Stimulated activated CD8-positive, alpha-beta memory T cell treated with anti-CD3 and anti-CD28 coated beads, Interleukin-2, amount 100 ng/mL, for 48 hours (primary cell): Measurements from ENCODE around the gene PAPOLB.

Experiments
- DNase-seq, 2 donors: peaks; one replicate each; pipeline ENCODE4 v3.0.0-alpha.2; 2020; ENCODE audit warnings: low read depth in 2 of 2

The PAPOLB gene

DNA sequence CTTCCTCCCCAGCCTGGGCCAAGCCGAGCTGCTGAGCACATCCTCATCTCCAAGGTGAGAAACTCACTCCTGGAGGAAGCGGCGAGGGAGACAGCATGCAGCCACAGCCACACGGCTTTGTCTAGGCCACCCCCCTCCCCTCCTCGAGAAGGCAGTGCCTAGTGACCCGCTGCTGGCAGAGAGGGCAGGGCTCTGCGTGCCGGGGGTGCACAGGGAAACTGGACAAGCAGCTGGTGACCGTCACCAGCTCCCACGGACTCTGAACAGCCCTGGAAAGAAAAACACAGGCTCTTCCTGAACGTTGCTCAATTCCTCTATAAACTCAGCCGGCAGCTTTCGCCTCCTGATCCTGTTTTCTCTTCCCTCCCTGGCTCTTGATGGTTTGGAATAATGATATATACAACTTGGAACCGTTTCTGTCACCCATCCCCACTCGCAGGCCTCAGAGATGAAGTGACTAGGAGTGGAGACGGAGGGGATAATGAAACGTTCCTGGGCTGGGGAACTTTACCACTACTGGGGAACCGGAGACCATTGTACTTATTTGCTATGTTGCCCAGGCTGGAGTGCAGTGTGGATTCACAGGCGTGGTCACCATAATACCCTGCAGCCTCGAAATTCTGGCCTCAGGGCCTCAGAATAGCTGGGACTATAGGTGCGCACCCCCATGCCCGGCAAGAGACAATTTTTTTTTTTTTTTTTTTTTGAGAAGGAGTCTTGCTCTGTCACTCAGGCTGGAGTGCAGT is 19.3 kb downstream of the PAPOLB start:
- no peak for DNase-seq

DNA sequence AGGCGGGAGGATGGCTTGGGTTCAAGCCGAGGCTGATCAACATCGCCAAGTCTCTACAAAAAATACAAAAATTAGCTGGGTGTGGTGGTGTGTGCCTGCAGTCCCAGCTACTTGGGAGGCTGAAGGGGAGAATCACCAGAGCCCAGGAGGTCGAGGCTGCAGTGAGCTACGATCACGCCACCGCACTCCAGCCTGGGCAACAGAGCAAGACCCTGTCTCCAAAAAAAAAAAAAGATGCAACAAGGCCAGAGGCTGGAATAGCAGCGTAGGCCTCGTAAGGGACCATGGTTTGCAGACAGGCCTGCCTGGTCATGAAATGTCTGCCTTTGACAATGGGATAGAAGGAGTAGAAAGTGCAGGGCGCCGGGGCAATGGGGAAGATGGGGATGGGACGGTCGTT is 20.0 kb downstream of the PAPOLB start:
- no peak for DNase-seq

DNA sequence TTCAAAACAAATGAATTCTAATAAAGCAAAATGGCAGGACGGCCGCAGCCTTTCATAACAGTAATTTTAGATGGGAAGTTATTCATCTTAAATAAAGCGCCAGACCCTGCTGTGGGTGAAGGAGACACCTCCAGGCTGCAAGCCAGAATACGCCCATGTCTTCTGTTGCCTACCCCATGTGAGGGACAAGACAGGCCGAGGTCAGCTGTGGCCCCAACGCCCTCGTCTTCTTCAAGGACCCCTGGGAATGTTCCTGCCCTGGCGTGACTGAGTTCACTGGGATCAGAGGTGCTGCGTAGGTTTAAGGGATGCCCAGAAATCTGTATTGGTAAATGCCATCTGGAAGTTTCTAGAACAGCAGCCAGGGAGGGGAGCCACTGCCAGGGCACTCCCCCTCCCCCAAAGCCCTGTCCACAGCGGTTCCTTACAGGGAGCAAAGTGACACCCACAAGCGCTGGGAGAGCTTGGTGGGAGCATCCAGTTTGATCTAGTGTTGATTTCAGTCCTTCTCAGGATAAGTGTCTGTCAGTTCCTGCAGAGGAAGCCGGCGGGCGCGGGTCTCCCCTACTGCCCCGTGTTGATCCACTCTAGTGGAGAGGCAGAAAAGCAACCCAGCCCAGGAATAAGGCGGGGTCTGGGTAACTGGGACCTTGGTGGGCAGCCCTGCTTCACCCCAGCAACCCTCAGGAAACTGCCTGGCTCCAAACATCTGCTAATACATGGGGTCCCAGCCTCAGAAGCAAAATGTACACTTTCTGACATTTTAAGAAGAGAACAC is 20.6 kb downstream of the PAPOLB start:
- no peak for DNase-seq

DNA sequence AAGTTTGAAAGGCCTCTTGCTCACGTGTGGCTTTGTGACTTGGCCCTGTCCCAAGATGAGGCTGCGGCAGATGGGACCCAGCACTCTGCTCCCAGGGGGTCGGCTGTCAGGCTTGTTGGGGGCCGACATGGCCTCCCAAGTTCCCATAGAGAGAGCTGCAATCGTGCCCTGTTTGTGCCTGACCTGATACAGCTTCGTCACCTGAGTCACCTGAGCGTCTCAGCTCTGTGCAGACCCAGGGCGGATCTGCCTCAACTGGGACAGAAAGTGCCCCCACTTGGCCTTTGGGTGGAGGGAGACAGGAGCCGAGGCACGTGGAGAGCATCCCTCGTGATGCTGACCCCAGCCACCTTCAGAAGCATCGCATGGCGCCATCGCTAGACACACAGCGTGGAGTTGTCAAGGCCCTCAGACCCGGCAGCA is 21.7 kb downstream of the PAPOLB start:
- no peak for DNase-seq

DNA sequence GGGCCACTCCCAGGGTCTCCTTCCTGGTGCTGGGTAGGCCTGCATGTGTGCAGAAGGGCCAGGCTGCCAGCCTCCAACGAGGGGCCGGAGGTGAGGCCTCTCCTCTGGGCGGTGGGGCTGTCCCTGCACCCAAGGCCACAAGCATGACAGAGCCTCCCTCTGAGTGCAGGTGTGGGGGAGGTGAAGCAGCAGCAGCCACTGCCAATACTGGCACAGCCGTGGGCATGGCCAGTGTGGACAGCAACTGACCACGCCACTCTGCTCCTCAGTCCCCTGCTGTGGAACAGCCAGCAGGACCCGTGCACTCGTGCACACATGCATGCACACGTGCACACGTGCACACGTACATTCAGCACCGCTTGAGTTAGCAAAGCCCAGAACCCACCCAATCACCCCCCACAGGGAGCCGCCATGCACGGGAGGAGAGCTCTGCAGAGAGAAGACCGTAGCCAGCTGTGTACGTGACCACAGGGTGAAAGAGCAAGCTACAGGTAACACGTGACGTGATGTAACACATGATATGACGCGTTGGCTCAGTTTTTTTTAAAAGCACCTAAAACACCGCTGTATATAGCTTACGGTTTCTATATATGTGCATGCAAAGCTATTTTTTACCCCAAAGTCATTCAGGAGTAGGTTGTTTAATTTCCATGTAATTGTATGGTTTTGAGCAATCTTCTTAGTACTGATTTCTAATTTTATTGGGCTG is 23.1 kb downstream of the PAPOLB start:
- no peak for DNase-seq

- no peak for DNase-seq
Observed at GRCh38 chr7:4837803-4838625, 23.8 kb downstream of the PAPOLB start.

GRCh38 chr7:4837041-4837802 is 24.6 kb downstream of the PAPOLB start:
- DNase-seq = no peak

- no peak for DNase-seq
Observed at GRCh38 chr7:4836206-4836661, 25.6 kb downstream of the PAPOLB start.

GRCh38 chr7:4835398-4836205 is 26.2 kb downstream of the PAPOLB start:
- DNase-seq = no peak

DNA sequence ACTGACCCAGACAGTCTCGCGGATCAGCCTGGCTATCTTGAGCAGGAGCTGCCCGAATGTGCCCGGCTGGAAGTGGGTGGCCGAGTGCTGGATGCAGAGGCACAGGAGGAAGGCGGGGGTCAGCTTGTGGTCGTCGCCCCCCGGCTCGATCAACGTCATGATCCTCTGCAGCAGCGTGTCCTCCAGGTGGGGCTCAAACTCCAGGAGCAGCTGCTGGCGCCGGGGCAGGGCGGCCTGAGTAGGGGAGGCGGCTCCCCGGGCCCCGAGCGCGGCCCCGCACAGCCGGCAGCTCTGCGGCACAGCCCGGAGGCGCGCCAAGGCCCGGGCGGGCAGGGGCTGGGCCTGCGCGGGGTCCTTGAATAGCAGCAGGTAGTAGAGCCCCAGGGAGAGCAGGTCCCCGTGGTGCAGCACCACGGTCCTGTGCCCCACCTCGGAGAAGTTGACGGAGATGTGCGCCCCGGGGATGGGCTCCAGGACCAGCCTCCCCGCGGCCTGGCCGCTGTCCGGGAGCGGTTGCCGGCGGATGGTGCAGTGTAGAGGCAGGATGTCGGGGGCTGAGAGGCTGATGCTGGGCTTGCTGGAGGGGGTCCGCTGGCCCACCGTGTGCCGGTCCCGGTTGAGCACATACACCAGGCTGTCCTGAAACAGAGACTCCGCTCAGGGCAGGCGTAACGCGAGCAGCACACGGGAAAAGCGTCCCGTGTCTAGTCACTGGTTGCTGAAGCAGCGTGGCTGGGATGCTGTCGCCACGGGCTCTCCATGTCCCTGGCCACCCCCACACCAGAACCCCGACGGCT is 27.0 kb downstream of the PAPOLB start:
- DNase-seq = no peak

DNA sequence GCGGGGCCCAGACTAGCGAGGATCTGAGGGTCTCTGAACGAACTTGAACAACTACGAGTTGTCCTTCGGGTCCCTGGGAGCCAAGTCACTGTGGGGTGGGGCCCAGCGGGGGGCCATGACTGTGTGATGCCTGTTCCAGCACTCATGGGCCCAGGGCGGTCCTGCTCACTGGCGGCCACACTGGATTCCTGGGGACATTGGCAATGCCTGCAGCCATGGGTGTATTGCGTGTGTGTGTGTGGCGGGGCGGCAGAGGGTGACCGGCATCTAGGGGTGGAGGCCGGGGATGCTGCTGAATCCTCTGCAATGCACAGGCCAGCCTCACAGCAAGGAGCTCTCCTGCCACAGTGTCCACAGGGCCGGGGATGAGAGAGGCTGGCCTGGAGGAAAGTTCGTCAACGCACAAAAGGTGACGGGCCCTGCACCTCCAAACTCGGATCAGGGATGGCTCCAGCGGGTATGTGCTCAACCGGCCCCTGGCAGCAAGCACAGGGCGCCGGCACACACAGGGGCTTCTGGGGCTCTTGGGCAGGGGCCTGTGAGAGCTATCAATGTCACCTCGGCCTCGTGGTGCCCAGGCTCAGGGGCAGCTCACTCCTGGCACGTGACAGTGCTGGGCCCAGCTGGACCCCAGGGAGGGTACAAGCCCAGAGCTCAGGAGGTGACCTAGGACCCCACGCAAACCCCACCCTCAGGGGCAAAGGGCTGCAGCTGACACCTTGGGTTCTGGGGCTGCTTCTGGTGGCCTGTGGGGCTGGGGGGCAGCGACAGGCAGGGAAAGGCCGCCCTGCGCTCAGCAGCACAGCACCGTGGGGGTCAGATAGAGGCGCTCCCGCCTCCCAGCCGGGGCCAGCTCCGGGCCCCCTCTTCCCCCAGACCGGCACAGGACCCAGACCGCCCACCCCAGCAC is 27.9 kb downstream of the PAPOLB start:
- no peak for DNase-seq

GRCh38 chr7:4833176-4833575 is 28.7 kb downstream of the PAPOLB start:
- no peak for DNase-seq

GRCh38 chr7:4832711-4833110 is 29.1 kb downstream of the PAPOLB start:
- DNase-seq = no peak

DNA sequence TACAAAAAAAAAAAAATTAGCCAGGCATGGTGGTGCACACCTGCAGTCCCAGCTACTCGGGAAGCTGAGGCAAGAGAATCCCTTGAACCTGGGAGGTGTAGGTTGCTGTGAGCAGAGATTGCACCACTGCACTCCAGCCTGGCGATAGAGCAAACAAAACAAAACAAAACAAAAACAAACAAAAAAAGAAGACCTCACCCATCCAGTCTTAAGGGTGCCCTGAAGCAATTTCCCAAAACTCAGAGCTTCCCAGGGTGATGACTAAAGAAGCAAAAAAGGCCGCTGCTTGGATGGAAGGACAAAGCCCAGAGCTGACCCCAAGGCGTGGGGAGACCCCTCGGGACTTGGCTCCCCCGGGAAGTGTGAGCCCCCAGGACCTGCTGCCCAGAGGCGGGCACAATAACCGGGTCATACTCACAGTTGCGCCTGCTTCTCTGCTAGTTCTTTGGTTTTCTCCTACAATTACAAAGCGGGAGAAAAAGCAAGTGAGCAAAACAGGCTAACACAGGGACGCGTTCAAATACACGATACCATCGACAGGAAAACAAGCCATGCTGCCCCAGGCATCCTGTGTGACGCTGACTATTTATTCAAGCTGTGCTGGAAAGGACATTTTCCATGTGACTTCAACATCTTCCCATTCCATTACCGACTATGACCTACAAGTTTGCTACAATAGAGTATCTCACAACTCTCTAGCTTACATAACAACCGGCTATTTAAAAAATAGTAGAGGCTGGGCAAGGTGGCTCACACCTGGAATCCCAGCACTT is 29.9 kb downstream of the PAPOLB start:
- DNase-seq = no peak

DNA sequence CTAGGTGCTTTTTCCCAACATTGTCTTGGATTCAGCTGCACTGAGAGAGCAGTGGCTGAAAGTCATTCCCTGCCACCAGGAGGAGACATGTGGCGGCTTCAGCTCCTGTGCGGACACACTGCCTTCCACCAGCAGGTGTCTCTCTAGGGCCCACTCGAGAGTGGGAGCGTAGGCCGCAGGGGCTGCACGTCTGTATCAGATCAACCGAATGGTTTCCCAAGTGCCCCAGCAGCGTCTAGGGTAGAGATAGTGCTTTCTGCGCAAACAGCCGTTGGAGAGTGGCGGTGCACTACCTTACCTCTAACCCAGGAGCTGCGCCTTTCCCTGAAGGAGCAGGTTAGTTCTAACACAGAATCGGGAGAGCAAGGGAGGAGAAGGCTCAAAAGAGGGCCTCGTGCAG is 31.7 kb downstream of the PAPOLB start:
- DNase-seq = peak; percentile 46 to 50

- no peak for DNase-seq
Observed at GRCh38 chr7:4828720-4829383, 33.0 kb downstream of the PAPOLB start.

GRCh38 chr7:4825081-4825480 is 36.7 kb downstream of the PAPOLB start:
- DNase-seq = no peak
